GM18520 (cell line): ENCODE measurements around the gene EPB41.
"Not testable (repeated sequence)": the region's sequence is repeated elsewhere in the genome, so short reads cannot be mapped to it uniquely, and the experiment has no call there.

Experiments used
- ATAC-seq: cut with Tn5 transposase; IDR thresholded peaks from one replicate; pipeline ENCODE4 v1.9.1; 2021; ENCODE audit not compliant: unreplicated experiment

EPB41 gene

DNA sequence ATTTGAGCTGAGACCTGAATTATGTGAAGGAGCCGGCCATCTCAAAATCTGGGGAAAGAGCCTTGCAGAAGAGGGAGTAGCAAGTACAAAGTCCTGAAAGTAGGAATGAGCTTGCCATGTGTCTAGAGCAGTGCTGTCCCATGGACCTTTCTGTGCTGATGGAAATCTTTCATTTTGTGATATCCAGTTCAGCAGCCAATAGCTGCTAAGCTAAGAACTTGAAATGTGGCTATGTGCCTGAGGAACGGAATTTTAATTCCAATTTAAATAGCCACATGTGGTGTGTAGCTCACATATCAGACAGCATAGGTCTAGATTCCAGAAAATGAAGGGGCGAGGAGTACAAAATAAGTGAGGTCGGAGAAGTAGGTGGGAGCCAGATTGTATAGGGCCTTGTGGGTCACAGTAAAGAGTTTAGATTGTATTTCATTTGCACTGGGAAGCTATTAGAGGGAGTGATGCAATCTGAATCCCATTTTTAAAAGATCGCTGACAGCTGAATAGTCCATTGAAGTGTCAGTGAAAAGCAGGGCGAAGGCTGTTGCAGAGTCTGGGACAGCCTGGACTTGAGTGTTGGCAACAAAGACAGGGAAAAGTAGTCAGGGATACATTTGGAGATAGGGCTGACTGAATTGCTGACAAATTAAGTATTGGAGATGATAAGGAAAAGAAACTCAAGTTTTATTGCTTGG is 129.1 kb downstream of the EPB41 start:
- ATAC-seq = no peak

DNA sequence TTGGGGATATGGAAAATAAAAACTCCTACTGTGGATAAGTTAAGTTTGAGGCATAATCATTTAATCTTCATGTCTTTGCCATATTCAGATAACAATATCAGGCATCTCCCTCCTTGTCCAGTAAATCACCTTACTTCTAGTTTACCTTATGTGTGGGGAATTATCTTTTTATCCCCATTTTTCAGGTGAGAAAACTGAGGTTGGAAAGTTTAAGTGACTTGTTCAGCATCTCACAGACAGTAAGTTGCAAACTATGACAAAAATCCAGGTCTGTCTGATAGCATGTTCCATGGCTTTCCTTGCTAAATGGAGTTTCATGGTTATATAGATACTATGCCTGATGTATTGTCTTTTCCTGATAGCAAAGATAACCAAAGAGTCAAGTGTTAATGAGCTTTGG is 129.6 kb downstream of the EPB41 start:
- ATAC-seq = no peak

DNA sequence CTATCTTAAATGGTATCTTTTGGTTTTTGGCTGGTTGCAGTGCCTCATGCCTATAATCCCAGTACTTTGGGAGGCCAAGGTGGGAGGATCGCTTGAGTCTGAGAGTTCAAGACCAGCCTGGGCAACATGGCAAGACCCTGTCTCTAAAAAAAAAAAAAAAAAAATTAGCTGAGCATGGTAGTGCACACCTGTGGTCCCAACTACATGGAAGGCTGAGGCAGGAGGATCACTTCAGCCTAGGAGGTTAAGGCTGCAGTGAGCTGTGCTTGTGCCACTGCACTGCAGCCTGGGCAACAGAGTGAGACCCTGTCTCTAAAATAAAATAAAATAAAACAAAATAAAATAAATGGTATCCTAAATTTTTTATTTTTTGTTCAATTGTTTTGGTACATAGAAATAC is 131.3 kb downstream of the EPB41 start:
- not testable (repeated sequence) for ATAC-seq

DNA sequence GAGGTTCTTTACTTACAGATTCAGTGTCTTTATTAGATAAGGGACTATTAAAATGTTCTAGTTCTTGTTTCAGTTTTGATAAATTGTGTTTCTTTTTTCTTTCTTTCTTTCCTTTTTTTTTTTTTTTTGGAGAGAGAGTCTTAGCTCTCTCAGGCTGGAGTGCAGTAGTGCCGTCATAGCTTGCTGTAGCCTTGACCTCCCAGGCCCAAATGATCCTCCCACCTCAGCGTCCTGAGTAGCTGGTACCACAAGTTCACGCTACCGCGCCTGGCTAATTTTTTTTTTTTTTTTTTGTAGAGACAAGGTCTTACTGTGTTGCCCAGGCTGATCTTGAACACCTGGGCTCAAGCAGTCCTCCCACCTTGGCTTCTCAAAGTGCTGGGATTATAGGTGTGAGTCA is 132.8 kb downstream of the EPB41 start:
- no peak for ATAC-seq

DNA sequence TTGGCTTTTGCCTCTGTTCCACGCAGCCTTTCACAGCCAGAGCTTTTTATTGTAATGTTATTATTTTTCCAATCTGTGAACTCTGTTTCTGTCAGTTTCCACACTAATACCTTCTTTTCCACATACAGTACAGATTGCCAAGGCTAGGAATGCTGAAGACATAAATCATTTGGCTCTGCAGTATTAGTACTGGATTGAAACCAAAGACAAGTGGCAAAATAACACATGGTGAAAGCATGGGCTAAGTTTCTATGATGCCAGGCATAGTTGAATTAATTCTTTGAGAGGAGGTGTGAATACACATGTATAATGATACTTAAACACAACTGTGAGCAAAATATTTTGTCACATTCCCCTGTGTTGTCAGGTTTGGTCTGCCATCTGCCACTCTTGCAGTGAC is 135.8 kb downstream of the EPB41 start:
- no peak for ATAC-seq

DNA sequence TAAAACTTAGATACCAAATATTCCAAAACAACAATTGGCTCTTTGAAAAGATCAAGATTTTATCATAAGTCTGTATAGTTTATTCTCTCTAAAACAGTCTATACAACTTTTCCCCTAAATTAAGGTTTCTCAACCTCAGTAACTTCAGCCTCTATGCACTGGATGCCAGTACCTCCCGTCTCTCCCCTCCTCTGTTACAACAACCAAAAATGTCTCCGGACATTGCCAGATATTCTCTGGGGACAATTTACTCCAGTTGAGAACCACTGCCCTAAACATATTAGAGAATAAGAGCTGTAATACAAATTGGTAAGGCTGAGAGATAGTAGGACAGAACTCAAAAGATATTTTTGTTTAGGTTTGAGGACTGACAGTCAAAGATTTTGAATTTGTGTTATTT is 137.7 kb downstream of the EPB41 start:
- ATAC-seq = no peak

DNA sequence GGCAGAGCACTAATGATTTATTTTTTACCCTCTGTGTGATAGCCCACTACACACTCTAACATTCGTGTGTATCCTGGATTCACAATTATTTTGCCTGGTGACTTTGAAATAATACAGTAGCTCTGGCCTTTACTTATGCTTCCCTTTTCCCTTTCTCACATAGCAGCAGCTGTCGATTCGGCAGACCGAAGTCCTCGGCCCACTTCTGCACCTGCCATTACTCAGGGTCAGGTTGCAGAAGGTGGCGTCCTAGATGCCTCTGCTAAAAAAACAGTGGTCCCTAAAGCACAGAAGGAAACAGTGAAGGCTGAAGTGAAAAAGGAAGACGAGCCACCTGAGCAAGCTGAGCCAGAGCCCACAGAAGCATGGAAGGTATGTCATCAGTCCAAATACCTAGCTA is 138.6 kb downstream of the EPB41 start:
- ATAC-seq = no peak

DNA sequence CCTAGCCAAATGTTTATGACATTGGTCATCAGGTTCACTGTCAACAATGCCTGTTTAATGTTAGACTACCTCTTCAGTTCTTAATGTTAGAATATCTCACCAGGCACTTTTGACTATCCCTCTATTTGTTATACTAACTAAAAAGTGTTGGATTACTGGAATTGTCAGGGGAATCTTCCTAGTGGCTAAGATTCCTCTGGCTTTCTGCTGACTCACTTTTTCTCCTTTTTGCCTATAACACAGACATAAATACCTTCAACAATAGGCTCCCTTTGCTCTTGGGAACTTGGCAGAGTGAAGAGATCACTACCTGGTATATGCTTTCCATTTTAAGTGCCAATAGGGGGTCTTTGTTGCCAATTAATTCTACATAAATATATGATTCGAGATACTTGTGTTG is 140.8 kb downstream of the EPB41 start:
- ATAC-seq = no peak

DNA sequence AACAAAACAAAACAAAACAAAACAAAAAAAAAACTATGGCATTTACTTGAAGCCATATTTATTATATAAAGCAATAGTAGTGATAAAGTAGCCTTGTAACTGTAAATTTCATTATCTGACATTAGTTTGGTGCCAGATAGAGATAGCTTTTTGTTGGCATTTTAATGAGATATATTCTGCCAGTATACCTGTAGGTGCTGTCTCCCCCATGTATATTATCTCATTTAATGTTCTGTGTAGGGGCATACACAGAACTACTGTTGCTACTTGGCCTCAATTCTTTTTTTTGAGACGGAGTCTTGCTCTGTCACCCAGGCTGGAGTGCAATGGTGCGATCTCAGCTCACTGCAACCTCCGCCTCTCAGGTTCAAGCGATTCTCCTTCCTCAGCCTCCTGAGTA is 141.9 kb downstream of the EPB41 start:
- ATAC-seq = no peak

DNA sequence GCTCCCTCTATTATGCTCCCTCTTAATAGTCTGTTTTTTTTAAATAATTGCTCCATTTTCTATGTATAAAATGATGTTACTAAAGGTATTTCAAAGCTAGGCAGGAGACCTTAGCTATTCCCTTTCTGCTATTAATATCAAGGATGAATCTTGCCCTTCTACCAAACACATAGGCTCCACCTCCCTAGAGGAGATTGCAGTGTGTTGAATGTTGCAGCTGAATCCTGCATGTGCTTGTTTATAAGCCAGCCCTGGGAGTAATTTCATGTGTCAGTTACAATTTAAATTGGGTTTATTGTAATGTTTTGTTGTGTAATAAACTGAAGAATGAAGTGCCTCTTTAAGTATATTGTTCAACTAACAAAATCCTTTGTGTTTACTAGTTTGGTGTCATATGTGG is 143.3 kb downstream of the EPB41 start:
- no peak for ATAC-seq

DNA sequence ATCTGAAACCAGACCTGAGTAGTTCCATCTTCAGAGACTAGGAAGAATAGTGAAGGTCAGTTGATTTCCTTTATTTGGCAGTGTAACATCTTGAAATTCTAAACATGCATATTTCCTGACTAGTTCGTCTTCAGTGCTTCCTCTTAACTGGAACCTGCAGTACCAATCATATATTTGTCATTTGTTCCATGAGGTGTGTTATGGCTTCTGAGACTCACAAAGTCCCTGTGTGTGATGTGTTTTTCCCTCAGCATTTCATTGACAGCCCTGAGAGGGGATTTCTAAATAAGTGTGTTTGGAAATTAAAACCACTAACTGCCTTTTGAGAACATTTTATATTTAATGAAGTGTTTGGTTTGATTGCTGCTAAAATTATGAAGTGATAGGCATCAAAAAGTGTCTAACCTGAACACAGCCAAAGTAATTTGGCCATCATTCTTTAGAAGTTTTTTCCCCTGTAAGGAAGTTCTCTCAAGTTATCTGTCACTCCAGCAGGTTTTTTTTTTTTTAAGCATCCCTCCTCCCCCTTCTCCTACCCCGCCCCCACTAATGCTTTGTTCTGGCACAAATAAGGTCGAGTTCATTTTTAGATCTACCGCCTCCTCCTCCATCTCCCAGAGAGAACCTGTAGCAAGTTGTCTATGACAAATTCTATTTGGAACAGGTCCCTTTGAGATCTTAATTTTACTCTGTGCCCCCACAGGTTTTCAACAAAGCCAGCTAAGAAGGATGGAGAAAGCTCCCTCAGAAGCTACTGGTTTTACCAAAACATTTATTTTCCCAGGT is 148.0 kb downstream of the EPB41 start:
- no peak for ATAC-seq

DNA sequence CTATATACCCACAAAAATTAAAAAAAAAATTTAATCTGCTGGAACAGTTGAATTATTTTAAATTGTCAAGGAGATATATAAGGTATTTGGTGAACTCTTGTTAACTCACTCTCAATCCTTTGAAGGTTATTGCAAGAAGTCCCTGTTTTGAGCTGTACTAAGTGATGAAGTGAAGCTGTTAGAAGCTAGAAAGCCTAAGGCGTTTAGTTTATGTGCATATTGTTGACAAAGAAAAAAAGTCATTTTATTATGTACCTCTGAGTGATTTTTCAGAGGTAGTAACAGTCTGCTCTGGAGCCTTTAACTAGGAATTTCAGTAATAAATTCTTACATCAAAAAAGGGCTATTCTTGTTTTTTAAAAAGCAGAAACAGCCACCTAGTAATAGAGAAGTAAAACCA is 149.7 kb downstream of the EPB41 start:
- ATAC-seq = no peak

DNA sequence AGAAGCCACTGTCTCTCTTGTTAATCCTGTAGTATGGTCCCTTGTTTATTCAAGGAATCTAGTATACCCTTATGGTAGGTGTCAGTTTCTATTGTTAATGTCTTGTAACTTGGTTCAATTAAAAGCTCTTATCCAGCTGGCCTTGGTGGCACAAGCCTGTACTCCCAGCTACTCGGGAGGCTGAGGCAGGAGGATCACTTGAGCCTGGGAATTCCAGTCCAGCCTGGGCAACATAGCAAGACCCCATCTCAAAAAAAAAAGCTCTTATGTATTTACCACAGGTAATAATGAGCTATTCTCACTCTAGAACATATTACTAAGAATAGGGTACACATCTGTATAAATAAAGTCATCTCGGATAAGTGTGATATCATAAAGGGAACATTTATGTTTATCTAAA is 162.8 kb downstream of the EPB41 start:
- no peak for ATAC-seq

DNA sequence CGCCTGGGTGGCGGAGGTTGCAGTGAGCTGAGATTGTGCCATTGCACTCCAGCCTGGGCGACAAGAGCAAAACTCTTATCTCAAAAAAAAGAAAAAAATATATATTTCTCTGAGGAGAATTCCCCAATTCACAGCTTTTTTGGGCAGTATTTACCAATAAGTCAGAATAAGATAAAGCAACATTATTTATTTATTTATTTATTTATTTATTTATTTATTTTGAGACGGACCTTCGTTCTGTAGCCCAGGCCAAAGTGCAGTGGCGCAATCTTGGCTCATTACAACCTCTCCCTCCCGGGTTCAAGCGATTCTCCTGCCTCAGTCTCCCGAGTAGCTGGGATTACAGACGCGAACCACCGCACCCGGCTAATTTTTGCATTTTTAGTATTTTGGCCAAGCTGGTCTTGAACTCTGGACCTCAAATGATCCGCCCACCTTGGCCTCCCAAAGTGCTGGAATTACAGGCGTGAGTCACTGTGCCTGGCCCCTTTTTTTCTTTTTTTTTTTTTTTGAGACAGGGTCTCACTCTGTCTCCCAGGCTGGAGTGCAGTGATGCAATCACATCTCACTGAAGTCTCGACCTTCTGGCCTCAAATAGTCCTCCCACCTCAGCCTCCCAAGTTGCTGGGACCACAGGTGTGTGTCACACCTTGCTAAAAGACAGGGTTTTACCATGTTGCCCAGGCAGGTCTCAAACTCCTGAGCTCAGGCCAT is 165.7 kb downstream of the EPB41 start:
- not testable (repeated sequence) for ATAC-seq

DNA sequence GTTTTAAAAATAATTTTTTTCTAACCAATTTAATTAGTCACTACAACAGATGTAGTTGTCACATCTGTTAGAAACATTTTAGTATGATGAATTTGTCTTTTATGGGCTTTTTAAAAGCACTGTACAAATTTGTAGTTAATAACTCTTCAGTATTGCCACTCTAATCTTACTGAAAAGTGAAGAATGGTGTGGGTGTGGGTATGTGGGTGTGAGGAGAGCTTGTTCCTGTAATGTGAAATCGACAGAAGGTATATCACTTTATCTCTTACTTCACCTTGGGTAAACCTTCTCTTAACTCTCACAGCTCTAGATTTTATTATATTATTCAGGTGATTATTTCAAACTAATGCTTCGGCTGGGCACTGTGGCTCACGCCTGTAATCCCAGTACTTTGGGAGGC is 166.8 kb downstream of the EPB41 start:
- no peak for ATAC-seq

DNA sequence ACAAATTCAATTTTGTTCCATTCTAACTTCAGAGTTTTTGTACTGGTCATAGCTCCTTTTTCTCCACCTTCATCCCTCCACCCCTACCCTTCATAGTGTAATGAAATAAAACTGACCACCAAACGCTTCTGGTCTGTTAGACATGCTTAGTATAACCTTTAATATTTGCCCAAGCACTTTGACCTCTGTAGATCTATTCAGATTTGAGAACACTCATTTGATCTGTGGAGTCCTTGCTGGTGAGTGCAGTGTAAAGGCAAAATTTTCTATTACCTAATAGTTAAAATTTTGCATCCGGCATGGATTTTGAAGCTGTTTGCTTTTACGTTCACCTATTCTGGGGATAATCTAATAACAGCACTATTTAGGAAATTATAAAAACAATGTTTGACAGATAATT is 168.2 kb downstream of the EPB41 start:
- ATAC-seq = no peak

DNA sequence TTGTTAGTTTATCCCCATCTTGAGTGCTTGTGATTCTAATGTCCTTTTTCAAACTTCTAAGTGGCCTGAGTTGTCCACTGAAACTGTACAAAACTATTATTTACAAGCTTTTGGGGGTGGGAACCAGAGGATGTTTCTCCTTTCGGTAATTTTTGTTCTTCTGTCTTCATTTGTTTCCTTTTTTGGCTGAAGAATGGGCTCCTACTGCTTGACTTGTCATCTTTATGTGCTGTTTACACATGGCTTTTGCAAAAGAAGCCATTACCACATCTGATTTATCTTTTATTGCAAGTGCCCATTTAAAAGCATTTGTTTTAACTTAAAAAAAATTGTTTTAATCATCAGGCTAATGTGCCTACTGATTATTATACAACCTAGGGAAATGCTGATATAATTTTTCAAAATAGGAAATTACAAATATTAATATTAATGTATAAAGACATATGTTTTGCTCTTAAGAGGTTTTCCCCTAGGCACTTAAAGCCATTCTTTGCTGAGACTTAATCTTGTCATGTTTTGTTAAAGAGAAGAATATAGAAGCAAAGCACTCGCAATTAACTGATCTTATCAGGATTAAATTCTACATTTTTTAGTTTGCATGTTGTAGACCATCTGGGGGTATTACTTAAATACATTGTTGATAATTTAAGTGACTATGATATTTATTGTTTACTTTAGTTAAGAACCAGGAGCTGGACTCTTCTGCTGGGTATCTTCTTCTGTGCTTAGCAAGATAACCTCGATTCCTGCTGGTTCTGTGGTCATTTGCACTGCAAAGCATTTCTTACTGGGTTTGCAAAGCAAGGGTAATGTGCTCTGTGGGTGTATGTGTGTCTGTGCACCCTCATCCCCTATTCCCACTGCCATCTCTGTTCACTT is 169.2 kb downstream of the EPB41 start:
- ATAC-seq = no peak

DNA sequence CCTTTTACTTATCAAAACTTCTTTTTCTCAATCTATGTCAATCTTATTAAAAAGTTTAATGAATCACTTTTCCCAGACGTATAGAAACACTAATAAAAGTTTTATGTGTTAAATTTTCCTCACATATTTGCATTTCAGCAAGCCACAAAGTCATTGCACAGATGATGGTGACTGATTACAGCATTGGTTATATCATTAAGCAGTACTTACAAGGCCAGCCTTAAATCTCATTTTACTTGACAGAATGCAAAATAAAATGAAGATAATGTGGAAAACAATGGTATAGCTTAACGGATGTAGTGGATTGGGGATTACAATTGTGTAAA is 169.8 kb downstream of the EPB41 start:
- ATAC-seq = no peak

DNA sequence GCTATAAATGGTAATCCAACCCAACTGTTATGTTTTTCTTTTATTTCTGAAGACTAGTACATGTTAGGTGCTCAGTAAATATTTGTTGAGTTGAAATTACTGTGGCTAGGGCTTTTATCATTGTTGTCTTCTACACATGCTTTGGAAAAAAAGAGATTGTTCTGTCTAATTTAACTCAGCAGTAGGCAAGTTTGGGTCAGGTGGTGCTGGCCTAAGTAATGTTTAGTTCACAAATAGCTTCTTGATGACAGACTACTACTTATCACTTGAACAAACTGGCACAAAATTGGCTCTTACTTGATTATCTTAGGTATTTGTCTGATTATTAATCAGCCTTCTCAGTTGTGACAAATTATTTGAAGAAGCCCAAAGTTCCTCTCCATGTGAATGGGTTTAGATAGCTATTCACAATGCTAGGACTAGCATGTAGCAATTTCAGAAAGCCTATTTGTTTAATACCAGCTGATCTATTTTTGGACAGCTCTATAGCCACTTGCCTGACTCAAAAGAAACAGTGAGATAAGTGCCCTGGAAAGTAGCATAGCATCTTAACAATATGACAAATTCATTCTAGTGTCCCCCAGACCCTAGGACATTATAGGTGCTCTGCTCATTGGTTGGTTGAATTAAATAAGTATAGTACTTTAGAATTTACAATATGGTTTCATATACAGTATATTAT is 176.7 kb downstream of the EPB41 start:
- ATAC-seq = no peak

DNA sequence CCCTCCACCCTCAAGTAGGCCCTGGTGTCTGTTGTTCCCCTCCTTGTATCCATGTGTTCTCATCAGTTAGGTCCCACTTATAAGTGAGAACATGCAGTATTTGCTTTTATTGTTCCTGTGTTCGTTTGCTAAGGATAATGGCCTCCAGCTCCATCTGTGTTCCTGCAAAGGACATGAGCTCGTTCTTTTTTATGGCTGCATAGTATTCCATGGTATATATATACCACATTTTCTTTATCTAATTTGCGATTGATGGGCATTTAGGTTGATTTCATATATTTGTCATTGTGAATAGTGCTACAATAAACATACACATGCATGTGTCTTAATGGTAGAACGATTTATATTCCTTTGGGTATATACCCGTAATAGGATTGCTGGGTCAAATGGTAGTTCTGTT is 178.3 kb downstream of the EPB41 start:
- ATAC-seq = not testable (repeated sequence)

DNA sequence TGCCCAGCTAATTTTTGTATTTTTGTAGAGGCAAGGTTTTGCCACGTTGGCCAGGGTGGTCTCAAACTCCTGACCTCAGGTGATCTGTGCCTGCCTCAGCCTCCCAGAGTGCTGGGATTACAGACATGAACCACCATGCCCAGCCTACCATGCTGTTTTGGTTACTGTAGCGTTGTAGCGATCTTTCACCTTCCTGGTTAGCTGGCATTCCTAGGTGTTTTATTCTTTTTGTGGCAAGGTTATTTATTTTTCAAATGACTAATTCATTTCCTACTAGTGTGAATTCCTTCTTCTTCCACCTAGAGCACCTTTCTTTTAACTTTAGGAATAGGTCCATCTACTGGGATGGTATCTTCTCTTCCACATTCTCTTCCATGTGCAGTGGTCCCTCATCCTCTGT is 180.1 kb downstream of the EPB41 start:
- no peak for ATAC-seq
